Smooth muscle cell (in vitro differentiated cells): ENCODE measurements around the gene ABCG4. TPM values are rescaled to one million over a fixed set of nuclear protein-coding genes. Genes with fewer than 3 reads are reported as not detected.
A peak's percentile ranks its signal among the peaks of the same experiment; 100 is the strongest.
"Not testable (repeated sequence)": the region's sequence is repeated elsewhere in the genome, so short reads cannot be mapped to it uniquely, and the experiment has no call there.

Source experiments
- DNase-seq: peaks from one replicate; lab custom pipeline; 2025; ENCODE audit not compliant: unreplicated experiment; lab: John Stamatoyannopoulos, UW
- H2AFZ ChIP-seq: fragments of 200-600 bp; sonication (generic); 2 replicates; pipeline ENCODE4 v1.6.0; 2016; ENCODE audit warnings: antibody characterized with exemption, low read depth, mild to moderate bottlenecking
- H3F3A ChIP-seq: fragments of 200-600 bp; sonication (generic); 2 replicates; pipeline ENCODE4 v1.6.0; 2017; ENCODE audit warnings: antibody characterized with exemption, low read depth
- H3K27ac ChIP-seq: fragments of 200-600 bp; sonication (generic); 2 replicates; pipeline ENCODE4 v1.5.1; 2016; ENCODE audit warnings: low read depth, mild to moderate bottlenecking
- H3K27me3 ChIP-seq: fragments of 200-600 bp; sonication (generic); 2 replicates; pipeline ENCODE4 v1.6.1; 2016; ENCODE audit warnings: low read depth, mild to moderate bottlenecking
- H3K36me3 ChIP-seq: fragments of 200-600 bp; sonication (generic); 2 replicates; pipeline ENCODE4 v1.5.1; 2016; ENCODE audit warnings: low read depth
- H3K4me1 ChIP-seq: fragments of 200-600 bp; sonication (generic); 2 replicates; pipeline ENCODE4 v1.5.1; 2016; ENCODE audit warnings: low read depth
- H3K4me2 ChIP-seq: fragments of 200-600 bp; sonication (generic); 2 replicates; pipeline ENCODE4 v1.6.0; 2016; ENCODE audit warnings: mild to moderate bottlenecking
- H3K4me3 ChIP-seq: fragments of 200-600 bp; sonication (generic); 2 replicates; pipeline ENCODE4 v1.5.1; 2016; ENCODE audit warnings: mild to moderate bottlenecking
- H3K79me2 ChIP-seq: fragments of 200-600 bp; sonication (generic); 2 replicates; pipeline ENCODE4 v1.6.0; 2016; ENCODE audit warnings: low read depth, mild to moderate bottlenecking
- H3K9ac ChIP-seq: fragments of 200-600 bp; sonication (generic); 2 replicates; pipeline ENCODE4 v1.6.0; 2016; ENCODE audit warnings: low read depth
- H3K9me3 ChIP-seq: fragments of 200-600 bp; sonication (generic); replicated peaks from 2 replicates; pipeline ENCODE4 v1.5.1; 2016; ENCODE audit warnings: low read depth
- H4K20me1 ChIP-seq: fragments of 200-600 bp; sonication (generic); 2 replicates; pipeline ENCODE4 v1.6.0; 2016; ENCODE audit warnings: low read depth
- WGBS: methylation state at CpG from one replicate; pipeline ENCODE4 v1.1.7; 2016; ENCODE audit warnings: low lambda C conversion rate; 5-methylcytosine and 5-hydroxymethylcytosine counted together
- polyA plus RNA-seq: library from polyadenylated mRNA; unstranded; fragments of >200 nt; fragmentation: Nextera tagmentation; extraction: Ambion mirVana; gene quantifications from 2 replicates; pipeline ENCODE4 v1.2.1, GENCODE V29; 2016
- total RNA-seq: library from RNA; depleted of rRNA; stranded (reverse); fragments of >200 nt; gene quantifications from 2 replicates; pipeline ENCODE4 v1.2.3, GENCODE V29; 2014
- TF ChIP-seq, protein P1 (sequence below): fragments of 200-600 bp; sonication (generic); IDR thresholded peaks from 2 replicates; pipeline ENCODE4 v1.5.1; 2017; ENCODE audit warnings: borderline replicate concordance, mild to moderate bottlenecking, antibody characterized with exemption; ENCODE audit not compliant: insufficient read depth, poor library complexity, severe bottlenecking

Gene ABCG4
- total and polyA plus RNA-seq, 2 experiments from 2014 or later, result 0.85 to 2.1 TPM

DNA sequence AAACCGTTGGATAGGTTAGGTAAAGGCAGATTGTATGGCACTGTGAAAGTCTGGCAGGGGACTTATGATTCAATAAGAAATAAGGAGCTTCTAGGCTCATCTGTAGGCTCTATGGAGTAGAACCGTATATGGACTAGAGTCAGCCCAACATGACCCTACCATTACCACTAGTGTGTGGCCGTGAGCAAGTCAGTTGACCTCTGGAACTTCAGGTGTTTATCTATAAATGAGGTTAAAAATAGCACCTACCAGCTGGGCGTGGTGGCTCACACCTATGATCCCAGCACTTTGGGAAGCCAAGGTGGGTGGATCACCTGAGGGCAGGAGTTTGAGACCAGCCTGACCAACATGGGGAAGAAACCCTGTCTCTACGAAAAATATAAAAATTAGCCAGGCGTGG is 23.0 kb upstream of the ABCG4 start:
- Histone ChIP-seq H3K9me3 (no peaks in the 10 kb centered on the region), H4K20me1 (peaks cover 18% of the 10 kb centered on the region), H3K79me2 (peaks cover 27% of the 10 kb centered on the region), H2AFZ (no peak overlapping the region), H3K4me1 (peaks cover 6% of the 10 kb centered on the region), H3F3A (no peaks in the 10 kb centered on the region), H3K4me3 (no peak overlapping the region), H3K36me3 (no peaks in the 10 kb centered on the region), H3K9ac (no peak overlapping the region), H3K27ac (no peak overlapping the region), H3K4me2 (no peak overlapping the region), H3K27me3 (no peaks in the 10 kb centered on the region)
- WGBS, result 98% methylated on average over 5 of the region's 6 CpGs
- TF ChIP-seq, protein P1, sequence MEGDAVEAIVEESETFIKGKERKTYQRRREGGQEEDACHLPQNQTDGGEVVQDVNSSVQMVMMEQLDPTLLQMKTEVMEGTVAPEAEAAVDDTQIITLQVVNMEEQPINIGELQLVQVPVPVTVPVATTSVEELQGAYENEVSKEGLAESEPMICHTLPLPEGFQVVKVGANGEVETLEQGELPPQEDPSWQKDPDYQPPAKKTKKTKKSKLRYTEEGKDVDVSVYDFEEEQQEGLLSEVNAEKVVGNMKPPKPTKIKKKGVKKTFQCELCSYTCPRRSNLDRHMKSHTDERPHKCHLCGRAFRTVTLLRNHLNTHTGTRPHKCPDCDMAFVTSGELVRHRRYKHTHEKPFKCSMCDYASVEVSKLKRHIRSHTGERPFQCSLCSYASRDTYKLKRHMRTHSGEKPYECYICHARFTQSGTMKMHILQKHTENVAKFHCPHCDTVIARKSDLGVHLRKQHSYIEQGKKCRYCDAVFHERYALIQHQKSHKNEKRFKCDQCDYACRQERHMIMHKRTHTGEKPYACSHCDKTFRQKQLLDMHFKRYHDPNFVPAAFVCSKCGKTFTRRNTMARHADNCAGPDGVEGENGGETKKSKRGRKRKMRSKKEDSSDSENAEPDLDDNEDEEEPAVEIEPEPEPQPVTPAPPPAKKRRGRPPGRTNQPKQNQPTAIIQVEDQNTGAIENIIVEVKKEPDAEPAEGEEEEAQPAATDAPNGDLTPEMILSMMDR, result no peak
- DNase-seq, result no peak

DNA sequence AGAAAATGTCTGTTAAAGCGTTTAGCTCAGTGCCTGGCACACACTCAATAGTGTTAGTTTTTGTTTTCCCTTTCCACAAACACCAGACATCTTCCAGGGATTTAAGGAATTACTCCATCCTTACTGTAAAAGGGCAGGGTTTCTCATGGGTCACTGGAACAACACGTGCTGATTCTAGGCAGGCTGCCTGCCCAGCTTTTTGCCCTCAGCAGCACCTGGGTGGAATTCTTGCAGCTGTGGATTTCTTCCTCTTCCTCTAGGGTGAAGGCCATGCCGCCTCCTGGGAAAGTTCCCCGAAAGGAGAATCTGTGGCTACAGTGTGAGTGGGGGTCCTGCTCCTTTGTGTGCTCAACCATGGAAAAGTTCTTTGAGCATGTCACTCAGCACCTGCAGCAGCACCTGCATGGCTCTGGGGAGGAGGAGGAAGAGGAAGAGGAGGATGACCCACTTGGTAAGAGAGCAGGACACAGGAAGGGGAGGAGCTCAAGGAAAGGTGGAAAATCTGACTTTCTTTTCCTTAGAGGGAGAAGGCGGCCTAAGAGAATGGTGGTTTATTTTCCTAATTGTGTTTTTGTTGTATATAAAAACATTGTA is 22.1 kb upstream of the ABCG4 start:
- H3K36me3 ChIP-seq, result no peaks in the 10 kb centered on the region
- H3F3A ChIP-seq, result no peaks in the 10 kb centered on the region
- WGBS, result 76% methylated on average over 5 of the region's 5 CpGs
- peaks cover 26% of the 10 kb centered on the region for H3K79me2 ChIP-seq
- no peak overlapping the region for H3K4me2 ChIP-seq
- H3K4me3 ChIP-seq, result no peak overlapping the region
- no peaks in the 10 kb centered on the region for H3K27me3 ChIP-seq
- peaks cover 6% of the 10 kb centered on the region for H3K4me1 ChIP-seq
- H4K20me1 ChIP-seq, result peaks cover 18% of the 10 kb centered on the region
- H2AFZ ChIP-seq, result no peak overlapping the region
- H3K27ac ChIP-seq, result no peak overlapping the region
- no peak for DNase-seq
- TF ChIP-seq, protein P1, result no peak
- no peak overlapping the region for H3K9ac ChIP-seq
- H3K9me3 ChIP-seq, result no peaks in the 10 kb centered on the region

DNA sequence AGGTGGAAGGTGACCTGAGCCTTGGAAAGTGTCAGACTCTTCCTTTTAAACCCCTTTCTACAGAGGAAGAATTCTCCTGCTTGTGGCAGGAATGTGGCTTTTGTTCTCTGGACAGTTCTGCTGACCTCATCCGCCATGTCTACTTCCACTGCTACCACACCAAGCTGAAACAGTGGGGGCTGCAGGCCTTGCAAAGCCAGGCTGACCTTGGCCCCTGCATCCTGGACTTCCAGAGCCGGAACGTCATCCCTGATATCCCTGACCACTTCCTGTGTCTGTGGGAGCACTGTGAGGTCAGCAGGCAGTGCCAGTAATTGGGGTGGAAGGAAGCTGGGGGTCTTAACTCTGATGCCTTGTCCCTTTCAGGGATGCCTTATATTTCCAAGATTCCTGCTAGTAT is 18.2 kb upstream of the ABCG4 start:
- no peaks in the 10 kb centered on the region for H3K79me2 ChIP-seq
- no peak overlapping the region for H3K4me2 ChIP-seq
- no peaks in the 10 kb centered on the region for H3K36me3 ChIP-seq
- no peak for DNase-seq
- no peaks in the 10 kb centered on the region for H3K27me3 ChIP-seq
- 51% methylated on average over 3 of the region's 3 CpGs for WGBS
- H3K9me3 ChIP-seq, result no peaks in the 10 kb centered on the region
- H3K4me1 ChIP-seq, result no peaks in the 10 kb centered on the region
- TF ChIP-seq, protein P1, result no peak
- no peak overlapping the region for H3K9ac ChIP-seq
- H2AFZ ChIP-seq, result no peak overlapping the region
- no peaks in the 10 kb centered on the region for H3F3A ChIP-seq
- H3K27ac ChIP-seq, result no peak overlapping the region
- no peak overlapping the region for H3K4me3 ChIP-seq
- peaks cover 10% of the 10 kb centered on the region for H4K20me1 ChIP-seq

DNA sequence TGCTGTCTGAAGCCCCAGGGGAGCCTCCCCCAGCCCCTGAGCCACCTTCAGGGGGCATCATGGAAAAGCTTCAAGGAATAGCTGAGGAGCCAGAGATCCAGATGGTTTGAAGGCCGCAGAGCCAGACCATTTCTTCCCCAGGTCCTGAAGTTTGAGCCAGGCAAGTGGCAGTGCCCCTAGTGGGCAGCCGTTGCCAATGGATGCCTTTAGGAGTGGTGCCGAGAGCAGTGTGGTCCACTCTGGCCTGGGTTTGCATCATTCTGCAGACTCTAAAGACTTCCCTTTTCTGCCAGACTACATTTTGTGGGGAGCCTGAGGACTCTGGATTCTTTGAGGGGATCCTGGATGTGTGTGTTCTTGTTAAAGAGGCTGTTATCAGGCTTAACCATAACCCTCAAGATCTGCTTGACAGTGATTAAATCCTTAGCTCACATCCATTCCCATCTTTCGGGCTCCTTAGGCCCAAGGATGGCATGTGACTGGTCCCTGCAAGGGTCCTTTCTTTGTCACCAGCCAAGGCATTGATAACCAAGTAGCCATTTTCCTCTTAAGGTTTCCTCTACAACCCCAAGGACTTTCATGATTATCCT is 14.4 kb upstream of the ABCG4 start:
- no peak overlapping the region for H3K4me3 ChIP-seq
- no peaks in the 10 kb centered on the region for H3K9me3 ChIP-seq
- TF ChIP-seq, protein P1, result peak; percentile 34
- H3K4me2 ChIP-seq, result no peak overlapping the region
- H2AFZ ChIP-seq, result no peak overlapping the region
- H3K36me3 ChIP-seq, result no peaks in the 10 kb centered on the region
- H3K4me1 ChIP-seq, result no peaks in the 10 kb centered on the region
- H3K9ac ChIP-seq, result no peak overlapping the region
- H3F3A ChIP-seq, result no peaks in the 10 kb centered on the region
- no peaks in the 10 kb centered on the region for H3K79me2 ChIP-seq
- DNase-seq, result no peak
- H3K27me3 ChIP-seq, result no peaks in the 10 kb centered on the region
- no peak overlapping the region for H3K27ac ChIP-seq
- no peaks in the 10 kb centered on the region for H4K20me1 ChIP-seq
- 92% methylated on average over 4 of the region's 4 CpGs for WGBS

DNA sequence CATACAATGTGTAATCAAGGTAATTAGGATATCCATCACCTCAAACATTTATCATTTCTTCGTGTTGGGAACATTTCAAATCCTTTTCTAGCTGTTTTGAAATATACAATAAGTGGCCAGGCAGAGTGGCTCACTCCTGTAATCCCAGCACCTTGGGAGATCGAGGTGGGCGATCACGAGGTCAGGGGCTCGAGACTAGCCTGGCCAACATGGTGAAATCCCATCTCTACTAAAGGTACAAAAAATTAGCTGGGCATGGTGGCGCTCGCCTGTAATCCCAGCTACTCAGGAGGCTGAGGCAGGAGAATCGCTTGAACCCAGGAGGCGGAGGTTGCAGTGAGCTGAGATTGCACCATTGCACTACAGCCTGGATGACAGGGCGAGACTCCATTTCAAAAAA is 9.6 kb upstream of the ABCG4 start:
- H3K79me2 ChIP-seq, H3K9me3 ChIP-seq, H3K4me1 ChIP-seq, H3K27ac ChIP-seq, H3K4me2 ChIP-seq, H3F3A ChIP-seq, H3K4me3 ChIP-seq, H3K9ac ChIP-seq, H2AFZ ChIP-seq, DNase-seq, H3K27me3 ChIP-seq, H3K36me3 ChIP-seq, H4K20me1 ChIP-seq: not testable (repeated sequence)
- 88% methylated on average over 10 of the region's 10 CpGs for WGBS
